ENCODE results near the gene SMPD4. TPM values are rescaled to one million over a fixed set of nuclear protein-coding genes. Genes with fewer than 3 reads are reported as not detected.
"Not testable (repeated sequence)": the region's sequence is repeated elsewhere in the genome, so short reads cannot be mapped to it uniquely, and the experiment has no call there.

SMPD4 gene
- total RNA-seq, 4 donors from 2014 or later: 27.7 to 50.0 (median 37.0) TPM

- 82 to 100% methylated on average over 2 to 5 of the region's 7 CpGs for WGBS, 2 donors (ENCODE audit: low coverage in 1 of 2)
Observed at GRCh38 chr2:130169896-130170295, 11.5 kb downstream of the SMPD4 start.

GRCh38 chr2:130169163-130169562 lies 12.2 kb downstream of the SMPD4 start:
- H3K9me3 ChIP-seq, H3K27me3 ChIP-seq, H3K4me3 ChIP-seq, H3K27ac ChIP-seq, ATAC-seq, H3K4me1 ChIP-seq: not testable (repeated sequence)
- 100% methylated on average over 1 of the region's 3 CpGs for WGBS, 2 donors (ENCODE audit: low coverage in 1 of 2)
- peaks cover 0 to 100% of the 10 kb centered on the region in 2 donors for H3K36me3 ChIP-seq

More at GRCh38 chr2:130169896-130170295, 11.5 kb downstream of the SMPD4 start:
- H3K27ac ChIP-seq: no peak overlapping the region
- TF ChIP-seq POLR2AphosphoS5 (IDR thresholded peaks at IDR 0.05) (no peak), CTCF (IDR thresholded peaks at IDR 0.05) (no peak), EP300 (IDR thresholded peaks at IDR 0.05) (no peak), POLR2A (IDR thresholded peaks at IDR 0.05) (no peak)
- H3K4me1 ChIP-seq: no peaks in the 10 kb centered on the region
- ATAC-seq: no peak
- H3K4me3 ChIP-seq: no peak overlapping the region
- no peaks in the 10 kb centered on the region for H3K27me3 ChIP-seq
- peaks cover 0 to 100% of the 10 kb centered on the region in 2 donors for H3K36me3 ChIP-seq
- H3K9me3 ChIP-seq: no peaks in the 10 kb centered on the region

GRCh38 chr2:130166611-130167010 lies 14.8 kb downstream of the SMPD4 start:
- not testable (repeated sequence) for H3K4me3 ChIP-seq, ATAC-seq, H3K4me1 ChIP-seq, H3K27me3 ChIP-seq, H3K9me3 ChIP-seq, H3K27ac ChIP-seq
- 74% methylated on average over 2 of the region's 3 CpGs; no CpG with 5 or more reads in 1 of the 2 donors for WGBS, 2 donors (ENCODE audit: low coverage in 1 of 2)
- H3K36me3 ChIP-seq: peaks cover 0 to 99% of the 10 kb centered on the region in 2 donors

- Histone ChIP-seq H3K9me3 (no peaks in the 10 kb centered on the region), H3K27me3 (no peaks in the 10 kb centered on the region), H3K4me1 (no peaks in the 10 kb centered on the region), H3K27ac (no peak overlapping the region), H3K36me3 (peaks cover 0 to 99% of the 10 kb centered on the region in 2 donors), H3K4me3 (no peak overlapping the region)
- TF ChIP-seq POLR2AphosphoS5 (IDR thresholded peaks at IDR 0.05): no peak
- TF ChIP-seq EP300 (IDR thresholded peaks at IDR 0.05): no peak
- TF ChIP-seq POLR2A (IDR thresholded peaks at IDR 0.05): no peak
- no peak for TF ChIP-seq CTCF (IDR thresholded peaks at IDR 0.05)
- WGBS, 2 donors (ENCODE audit: low coverage in 1 of 2): 94% methylated on average over 2 to 8 of the region's 8 CpGs
- ATAC-seq: no peak
Observed at GRCh38 chr2:130165293-130166016, 15.9 kb downstream of the SMPD4 start.

GRCh38 chr2:130162968-130163367 lies 18.4 kb downstream of the SMPD4 start:
- H3K27ac ChIP-seq: no peak overlapping the region
- no peak for ATAC-seq
- H3K36me3 ChIP-seq: peaks cover 0 to 99% of the 10 kb centered on the region in 2 donors
- WGBS, 2 donors (ENCODE audit: low coverage in 1 of 2): 100% methylated on average over 4 of the region's 9 CpGs; no CpG with 5 or more reads in 1 of the 2 donors
- no peak for TF ChIP-seq POLR2A (IDR thresholded peaks at IDR 0.05)
- TF ChIP-seq POLR2AphosphoS5 (IDR thresholded peaks at IDR 0.05): no peak
- no peak for TF ChIP-seq EP300 (IDR thresholded peaks at IDR 0.05)
- no peak for TF ChIP-seq CTCF (IDR thresholded peaks at IDR 0.05)
- H3K4me1 ChIP-seq: no peaks in the 10 kb centered on the region
- no peaks in the 10 kb centered on the region for H3K9me3 ChIP-seq
- no peaks in the 10 kb centered on the region for H3K27me3 ChIP-seq
- no peak overlapping the region for H3K4me3 ChIP-seq

GRCh38 chr2:130162486-130162885 lies 18.9 kb downstream of the SMPD4 start:
- H3K4me3 ChIP-seq, H3K27me3 ChIP-seq, H3K4me1 ChIP-seq, H3K9me3 ChIP-seq, H3K27ac ChIP-seq, ATAC-seq: not testable (repeated sequence)
- WGBS, 2 donors (ENCODE audit: low coverage in 1 of 2): 96% methylated on average over 4 of the region's 7 CpGs; no CpG with 5 or more reads in 1 of the 2 donors
- H3K36me3 ChIP-seq: peaks cover 0 to 99% of the 10 kb centered on the region in 2 donors

GRCh38 chr2:130160838-130161705 lies 20.3 kb downstream of the SMPD4 start:
- whole genome bisulfite sequencing, 2 donors (ENCODE audit: low coverage in 1 of 2): 73 to 77% methylated on average over 5 to 7 of the region's 25 CpGs
- H3K27ac ChIP-seq, H3K27me3 ChIP-seq, H3K9me3 ChIP-seq, H3K4me1 ChIP-seq, ATAC-seq, H3K4me3 ChIP-seq: not testable (repeated sequence)
- peaks cover 0 to 95% of the 10 kb centered on the region in 2 donors for H3K36me3 ChIP-seq

Data from gastroesophageal sphincter (tissue), 4 donors.